ENCODE data around the gene TMEM54.

Gene TMEM54

DNA sequence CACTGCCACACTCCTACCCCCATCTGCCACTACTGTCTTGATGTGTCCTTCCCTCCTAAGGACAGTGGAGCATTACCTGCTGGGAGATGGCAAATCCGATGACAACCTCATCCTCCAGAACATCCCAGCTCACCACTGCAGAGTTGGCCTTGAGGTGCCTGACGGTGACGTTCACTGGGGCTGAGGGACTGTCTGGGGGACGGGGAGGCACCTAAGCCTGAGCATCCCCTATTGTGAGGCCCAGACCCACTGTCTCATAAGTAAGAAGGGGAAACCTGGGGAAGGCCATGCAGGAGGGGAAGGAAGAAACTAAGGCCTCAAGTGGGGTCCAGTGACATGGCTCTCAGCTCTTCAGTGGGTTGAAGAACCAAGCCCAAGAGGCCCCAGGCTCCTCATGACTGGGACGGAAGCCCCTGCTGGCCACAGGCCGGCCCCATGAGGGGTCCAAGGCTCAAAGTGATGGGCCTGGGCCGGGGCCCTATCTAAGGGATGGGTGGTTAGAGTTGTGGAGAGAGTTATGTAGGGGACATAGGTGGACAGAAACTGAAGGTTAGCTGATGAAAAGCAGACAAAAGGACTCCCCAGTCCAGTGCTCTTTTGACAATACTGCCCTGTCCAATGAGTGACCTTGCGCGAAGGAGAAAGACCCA, 32.3 kb downstream of the TMEM54 start:
- H3K4me3 ChIP-seq (ENCODE audit: low read depth, low read length) = no peak overlapping the region
- no peak for TF ChIP-seq CTCF (IDR thresholded peaks at IDR 0.05; ENCODE audit: insufficient read depth, low read depth, low read length, missing control alignments)
- no peak for DNase-seq (ENCODE audit: low read depth)

DNA sequence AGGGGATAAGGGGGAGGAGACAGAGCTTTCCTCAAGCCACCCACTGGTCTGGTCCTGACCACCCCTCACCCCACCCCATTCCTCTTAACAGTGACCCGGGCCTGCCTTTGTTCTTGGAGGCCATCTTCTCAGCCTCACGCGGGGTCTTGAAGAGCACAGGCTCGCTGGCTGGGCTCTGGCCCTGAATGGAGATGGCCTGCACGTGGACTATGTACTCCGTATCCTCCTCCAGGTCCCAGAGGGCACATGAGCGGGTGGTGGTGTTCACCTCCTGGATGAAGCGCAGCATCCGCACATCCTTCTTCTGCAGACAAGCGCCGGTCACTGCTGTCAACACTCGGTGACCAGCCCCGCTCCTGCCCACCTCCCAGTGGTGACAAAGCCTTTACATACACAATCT, 33.1 kb downstream of the TMEM54 start:
- TF ChIP-seq CTCF (IDR thresholded peaks at IDR 0.05; ENCODE audit: insufficient read depth, low read depth, low read length, missing control alignments) = no peak
- no peak for DNase-seq (ENCODE audit: low read depth)
- no peak overlapping the region for H3K4me3 ChIP-seq (ENCODE audit: low read depth, low read length)

GRCh38 chr1:32867671-32868070, 33.5 kb downstream of the TMEM54 start:
- no peak for TF ChIP-seq CTCF (IDR thresholded peaks at IDR 0.05; ENCODE audit: insufficient read depth, low read depth, low read length, missing control alignments)
- no peak overlapping the region for H3K4me3 ChIP-seq (ENCODE audit: low read depth, low read length)

GRCh38 chr1:32867151-32867550, 34.0 kb downstream of the TMEM54 start:
- TF ChIP-seq CTCF (IDR thresholded peaks at IDR 0.05; ENCODE audit: insufficient read depth, low read depth, low read length, missing control alignments) = no peak
- no peak for DNase-seq (ENCODE audit: low read depth)
- H3K4me3 ChIP-seq (ENCODE audit: low read depth, low read length) = no peak overlapping the region

More at GRCh38 chr1:32867671-32868070, 33.5 kb downstream of the TMEM54 start:
- DNase-seq (ENCODE audit: low read depth) = no peak

GRCh38 chr1:32865639-32866405, 35.4 kb downstream of the TMEM54 start:
- DNase-seq (ENCODE audit: low read depth) = no peak
- TF ChIP-seq CTCF (IDR thresholded peaks at IDR 0.05; ENCODE audit: insufficient read depth, low read depth, low read length, missing control alignments) = no peak
- no peak overlapping the region for H3K4me3 ChIP-seq (ENCODE audit: low read depth, low read length)

DNA sequence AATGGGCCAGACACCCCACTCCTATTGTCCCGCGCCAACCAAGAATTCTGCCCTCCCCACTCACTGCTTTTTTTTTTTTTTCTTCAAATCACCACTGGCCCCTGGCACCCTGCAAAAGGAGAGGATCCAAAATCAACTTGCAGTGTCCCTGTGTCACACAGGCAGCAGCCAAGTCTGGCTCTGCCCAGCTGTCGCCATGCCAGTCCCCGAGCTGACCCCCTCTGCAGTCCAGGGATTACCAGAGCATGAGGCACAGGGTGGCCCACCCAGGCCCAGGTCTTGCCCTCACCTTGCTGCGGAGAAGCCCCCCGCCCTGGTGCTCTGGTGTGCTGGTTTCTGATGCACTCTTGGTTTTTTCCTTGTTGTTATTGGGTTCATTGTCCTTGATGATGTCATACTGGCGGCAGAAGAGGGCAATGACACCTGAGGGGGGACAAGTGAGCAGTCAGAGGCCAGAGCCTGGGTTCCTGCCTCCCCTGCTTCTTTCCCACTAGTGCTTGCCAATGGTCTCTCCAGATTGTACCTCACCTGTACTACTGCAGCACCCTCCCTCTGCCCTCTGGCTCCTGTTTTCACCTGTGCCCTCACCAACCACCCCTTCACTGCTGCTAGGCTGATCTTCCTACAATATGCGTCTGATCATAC, 36.7 kb downstream of the TMEM54 start:
- no peak for TF ChIP-seq CTCF (IDR thresholded peaks at IDR 0.05; ENCODE audit: insufficient read depth, low read depth, low read length, missing control alignments)
- DNase-seq (ENCODE audit: low read depth) = no peak
- no peak overlapping the region for H3K4me3 ChIP-seq (ENCODE audit: low read depth, low read length)

Data from GM12865 (cell line).